ENCODE results near the gene NBEA.
"Not testable (repeated sequence)": the region's sequence is repeated elsewhere in the genome, so short reads cannot be mapped to it uniquely, and the experiment has no call there.

Gene NBEA, protein sequence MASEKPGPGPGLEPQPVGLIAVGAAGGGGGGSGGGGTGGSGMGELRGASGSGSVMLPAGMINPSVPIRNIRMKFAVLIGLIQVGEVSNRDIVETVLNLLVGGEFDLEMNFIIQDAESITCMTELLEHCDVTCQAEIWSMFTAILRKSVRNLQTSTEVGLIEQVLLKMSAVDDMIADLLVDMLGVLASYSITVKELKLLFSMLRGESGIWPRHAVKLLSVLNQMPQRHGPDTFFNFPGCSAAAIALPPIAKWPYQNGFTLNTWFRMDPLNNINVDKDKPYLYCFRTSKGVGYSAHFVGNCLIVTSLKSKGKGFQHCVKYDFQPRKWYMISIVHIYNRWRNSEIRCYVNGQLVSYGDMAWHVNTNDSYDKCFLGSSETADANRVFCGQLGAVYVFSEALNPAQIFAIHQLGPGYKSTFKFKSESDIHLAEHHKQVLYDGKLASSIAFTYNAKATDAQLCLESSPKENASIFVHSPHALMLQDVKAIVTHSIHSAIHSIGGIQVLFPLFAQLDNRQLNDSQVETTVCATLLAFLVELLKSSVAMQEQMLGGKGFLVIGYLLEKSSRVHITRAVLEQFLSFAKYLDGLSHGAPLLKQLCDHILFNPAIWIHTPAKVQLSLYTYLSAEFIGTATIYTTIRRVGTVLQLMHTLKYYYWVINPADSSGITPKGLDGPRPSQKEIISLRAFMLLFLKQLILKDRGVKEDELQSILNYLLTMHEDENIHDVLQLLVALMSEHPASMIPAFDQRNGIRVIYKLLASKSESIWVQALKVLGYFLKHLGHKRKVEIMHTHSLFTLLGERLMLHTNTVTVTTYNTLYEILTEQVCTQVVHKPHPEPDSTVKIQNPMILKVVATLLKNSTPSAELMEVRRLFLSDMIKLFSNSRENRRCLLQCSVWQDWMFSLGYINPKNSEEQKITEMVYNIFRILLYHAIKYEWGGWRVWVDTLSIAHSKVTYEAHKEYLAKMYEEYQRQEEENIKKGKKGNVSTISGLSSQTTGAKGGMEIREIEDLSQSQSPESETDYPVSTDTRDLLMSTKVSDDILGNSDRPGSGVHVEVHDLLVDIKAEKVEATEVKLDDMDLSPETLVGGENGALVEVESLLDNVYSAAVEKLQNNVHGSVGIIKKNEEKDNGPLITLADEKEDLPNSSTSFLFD (N-terminal part only)

GRCh38 chr13:34941835-34942731 lies at the start of gene NBEA:
TSS of gene NBEA (plus strand) at chr13:34942270. CDS start at chr13:34942821, 551 bp downstream.
- peak; percentile 80 for DNase-seq (ENCODE audit: low read depth, low spot score)

GRCh38 chr13:34894756-34895155 lies 47.3 kb upstream of the NBEA start:
- DNase-seq (ENCODE audit: low read depth, low spot score), result no peak

DNA sequence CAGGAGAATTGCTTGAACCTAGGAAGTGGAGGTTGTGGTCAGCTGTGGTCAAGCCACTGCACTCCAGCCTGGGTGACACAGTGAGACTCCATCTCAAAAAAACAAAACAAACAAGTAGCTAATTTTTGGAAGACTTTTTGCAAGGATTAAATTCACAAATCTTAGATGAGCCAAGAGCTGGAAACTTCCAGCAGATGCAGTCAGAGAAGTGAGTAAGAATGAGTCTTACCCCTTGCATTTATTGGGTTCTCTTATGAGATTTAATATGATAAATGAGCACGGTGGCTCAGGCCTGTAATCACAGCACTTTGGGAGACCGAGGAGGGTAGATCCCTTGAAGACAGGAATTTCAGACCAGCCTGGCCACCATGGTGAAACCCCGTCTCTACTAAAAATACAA lies 44.9 kb upstream of the NBEA start:
- DNase-seq (ENCODE audit: low read depth, low spot score), result no peak

DNA sequence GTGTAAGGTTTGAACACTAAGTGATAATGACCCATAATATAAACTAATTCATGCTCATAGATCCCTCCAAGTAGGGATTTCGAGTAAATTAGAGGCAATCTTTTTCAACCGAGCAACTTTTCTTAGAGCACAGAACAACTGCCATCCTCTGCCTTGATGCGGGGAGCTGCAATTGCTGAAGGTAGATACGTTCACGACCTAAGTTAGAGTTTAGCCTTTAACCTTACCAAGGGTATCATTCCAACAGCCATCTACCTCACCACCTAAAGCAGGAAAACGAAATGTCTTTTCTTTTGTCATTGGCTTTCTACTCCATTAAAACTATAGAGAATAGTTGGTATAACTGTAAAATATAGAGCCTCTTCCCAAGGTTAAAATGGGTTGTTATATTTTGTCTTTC lies 42.2 kb upstream of the NBEA start:
- no peak for DNase-seq (ENCODE audit: low read depth, low spot score)

GRCh38 chr13:34900288-34900739 lies 41.8 kb upstream of the NBEA start:
- DNase-seq (ENCODE audit: low read depth, low spot score), result peak; percentile 84

GRCh38 chr13:34901572-34901971 lies 40.5 kb upstream of the NBEA start:
- DNase-seq (ENCODE audit: low read depth, low spot score), result peak; percentile 74

- no peak for DNase-seq (ENCODE audit: low read depth, low spot score)
These were observed 30.9 kb upstream of the NBEA start for GRCh38 chr13:34911159-34911558.

- peak; percentile 88 for DNase-seq (ENCODE audit: low read depth, low spot score)
These were observed 29.0 kb upstream of the NBEA start for GRCh38 chr13:34913040-34913439.

- peak; percentile 16 for DNase-seq (ENCODE audit: low read depth, low spot score)
These were observed 27.7 kb upstream of the NBEA start for GRCh38 chr13:34914416-34914815.

DNA sequence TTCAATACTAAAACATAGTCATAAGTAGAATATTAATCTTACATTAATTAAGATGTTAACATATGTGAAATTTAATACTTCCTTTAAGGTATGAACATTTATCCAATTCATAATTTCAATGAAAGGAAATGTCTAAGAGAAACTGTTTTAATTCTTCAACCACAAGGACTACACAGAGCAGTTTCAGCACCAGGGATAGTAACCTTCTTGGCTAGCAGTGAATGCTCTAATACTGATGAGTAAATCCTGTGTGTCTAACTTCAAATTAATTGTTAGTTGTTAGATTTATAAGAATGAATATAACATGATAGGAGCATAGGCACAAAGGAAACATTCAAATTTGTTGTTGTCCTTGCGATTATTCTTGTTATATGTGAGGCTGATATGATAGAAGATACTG lies 15.6 kb upstream of the NBEA start:
- no peak for DNase-seq (ENCODE audit: low read depth, low spot score)

DNA sequence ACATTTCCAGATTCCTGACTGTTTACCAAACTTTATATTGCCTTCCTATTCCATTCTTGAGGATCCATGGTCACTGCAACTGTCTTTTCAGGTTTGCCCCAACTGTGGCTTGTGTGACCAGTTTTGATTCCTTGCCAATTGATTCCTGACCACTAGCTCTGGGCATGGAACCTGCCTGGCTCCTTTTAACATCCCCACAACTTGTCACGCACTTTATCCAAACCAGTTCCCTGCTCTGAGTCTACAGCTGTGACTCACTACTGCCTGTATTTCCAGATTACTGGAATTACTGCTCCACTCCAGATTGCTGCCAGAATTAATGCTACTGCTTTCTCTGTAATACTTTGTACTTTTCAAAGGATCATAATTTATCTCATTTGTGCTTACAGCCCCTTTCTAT lies 13.4 kb upstream of the NBEA start:
- not testable (repeated sequence) for DNase-seq (ENCODE audit: low read depth, low spot score)

- DNase-seq (ENCODE audit: low read depth, low spot score), result no peak
These were observed 10.5 kb upstream of the NBEA start for GRCh38 chr13:34931572-34931971.

DNA sequence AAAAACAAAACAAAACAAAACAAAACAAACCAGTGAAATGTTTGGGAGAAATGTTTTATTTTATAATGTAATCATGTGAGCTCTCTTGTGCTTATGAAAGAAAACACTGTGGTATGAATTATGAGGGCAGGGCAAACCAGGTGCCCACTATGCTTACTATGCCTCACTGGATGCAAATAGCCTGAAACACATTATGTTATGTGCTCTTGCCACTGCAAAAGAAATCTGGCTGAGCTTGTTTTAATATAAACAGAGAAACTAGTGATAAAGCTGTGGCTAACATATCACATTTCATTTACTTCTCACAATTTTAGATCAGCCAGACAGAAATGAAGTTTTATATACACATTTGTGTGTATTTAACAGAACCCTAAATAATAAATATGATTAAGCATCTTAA lies 8.7 kb upstream of the NBEA start:
- DNase-seq (ENCODE audit: low read depth, low spot score), result no peak

DNA sequence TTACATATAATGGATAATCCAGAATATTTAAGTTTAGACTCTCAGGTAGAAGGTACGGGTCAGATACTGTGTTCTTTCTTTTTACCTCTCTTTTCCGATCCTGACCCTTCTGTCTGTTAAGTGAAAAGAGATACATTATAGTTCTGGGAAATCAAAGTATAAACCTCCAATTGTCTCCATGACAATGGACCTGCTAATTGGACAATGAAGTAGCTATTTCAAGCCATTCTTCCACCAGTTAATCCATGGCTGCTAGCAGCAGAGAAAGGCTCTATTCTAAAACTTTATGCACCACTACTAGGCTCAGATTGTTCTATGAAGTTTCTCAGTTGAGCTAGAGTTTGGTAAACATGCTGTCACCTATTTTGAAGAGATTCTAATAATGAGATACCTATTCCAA lies 8.3 kb upstream of the NBEA start:
- no peak for DNase-seq (ENCODE audit: low read depth, low spot score)

GRCh38 chr13:34935841-34936240 lies 6.2 kb upstream of the NBEA start:
- no peak for DNase-seq (ENCODE audit: low read depth, low spot score)

- no peak for DNase-seq (ENCODE audit: low read depth, low spot score)
These were observed 2.3 kb upstream of the NBEA start for GRCh38 chr13:34939771-34940170.

DNA sequence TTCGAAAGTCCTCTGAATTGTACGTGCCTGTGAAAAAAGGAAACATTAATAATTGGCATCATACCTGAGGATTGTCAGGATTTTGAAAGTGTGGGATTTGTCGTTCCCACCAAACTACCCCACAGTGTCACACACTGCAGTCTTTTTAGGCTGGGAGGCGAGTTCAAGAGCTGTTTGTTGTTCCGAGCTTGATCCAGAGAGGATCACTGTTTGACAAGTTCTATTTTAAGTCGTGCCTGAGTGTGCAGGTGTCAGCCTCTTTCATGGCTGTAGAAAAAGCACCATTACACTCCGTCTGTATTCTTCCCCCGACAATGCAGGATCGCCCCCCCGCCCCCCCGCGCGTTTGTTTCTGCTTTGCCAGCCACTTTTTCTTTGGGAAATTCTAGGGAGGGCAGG lies 635 bp upstream of the NBEA start:
- no peak for DNase-seq (ENCODE audit: low read depth, low spot score)

DNA sequence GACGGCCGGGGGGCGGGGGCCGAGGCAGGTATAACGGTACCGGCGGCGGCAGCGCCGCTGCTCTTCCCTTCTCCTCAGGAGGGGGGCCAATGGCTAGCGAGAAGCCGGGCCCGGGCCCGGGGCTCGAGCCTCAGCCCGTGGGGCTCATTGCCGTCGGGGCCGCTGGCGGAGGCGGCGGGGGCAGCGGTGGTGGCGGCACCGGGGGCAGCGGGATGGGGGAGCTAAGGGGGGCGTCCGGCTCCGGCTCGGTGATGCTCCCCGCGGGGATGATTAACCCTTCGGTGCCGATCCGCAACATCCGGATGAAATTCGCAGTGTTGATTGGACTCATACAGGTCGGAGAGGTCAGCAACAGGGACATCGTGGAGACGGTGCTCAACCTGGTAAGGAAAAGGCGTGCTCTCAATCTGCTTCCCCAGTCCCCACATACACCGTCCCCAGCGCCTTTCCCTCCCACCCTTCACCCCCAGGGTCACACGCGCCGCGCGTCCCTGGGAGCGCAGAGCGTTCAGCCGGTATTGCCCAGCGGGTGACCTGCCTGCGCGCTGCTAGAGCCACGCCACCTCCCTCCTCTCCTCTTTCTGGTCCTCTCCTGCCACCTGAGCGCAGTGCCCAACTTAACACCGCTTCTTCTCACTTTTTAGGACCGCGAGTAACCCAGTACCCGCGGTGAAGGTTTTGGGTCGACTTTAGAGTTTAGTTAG lies 814 bp downstream of the NBEA start:
- DNase-seq (ENCODE audit: low read depth, low spot score), result peak; percentile 77

GRCh38 chr13:34943436-34944273 lies 1.6 kb downstream of the NBEA start:
- DNase-seq (ENCODE audit: low read depth, low spot score), result no peak

DNA sequence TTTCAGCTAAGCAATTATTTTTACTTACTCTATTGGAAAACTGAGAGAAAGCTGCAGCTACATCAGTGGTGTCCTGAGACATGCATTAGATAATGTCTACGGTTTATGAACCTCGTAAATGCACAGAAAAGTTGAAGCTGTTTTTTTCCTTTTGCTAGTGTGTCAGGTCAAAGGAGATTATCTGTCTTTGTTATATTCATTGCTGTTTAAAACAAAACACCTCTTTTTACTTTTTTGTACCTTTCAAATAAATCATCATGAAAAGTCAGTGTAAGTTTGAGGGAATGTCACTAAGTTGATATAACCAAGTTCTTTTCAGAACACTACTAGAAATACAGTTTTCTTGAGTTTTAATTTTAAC lies 2.2 kb downstream of the NBEA start:
- no peak for DNase-seq (ENCODE audit: low read depth, low spot score)
